Left lobe of liver (tissue), 2 donors: ENCODE data around the gene OSBPL8. TPM values are rescaled to one million over a fixed set of nuclear protein-coding genes. Genes with fewer than 3 reads are reported as not detected.
A peak's percentile ranks its signal among the peaks of the same experiment; 100 is the strongest.
"Not testable (repeated sequence)": the region's sequence is repeated elsewhere in the genome, so short reads cannot be mapped to it uniquely, and the experiment has no call there.

Experiments used
- ATAC-seq: fragments of 200-7000 bp; cut with Tn5 transposase; one replicate; pipeline ENCODE4 v1.9.1; 2020; ENCODE audit warnings: mild to moderate bottlenecking, moderate library complexity
- DNase-seq: peaks from one replicate; pipeline ENCODE4 v3.0.0-alpha.2; 2020; ENCODE audit warnings: low spot score
- total RNA-seq: library from RNA; stranded (reverse); gene quantifications from one replicate; pipeline ENCODE4 v1.2.1, GENCODE V29; 2021
- donor health status: DM: no; HTN: no; CAD: no; lungs with moderate emphysema.
- donor health status: DM: no; HTN: yes; CAD: no.

The OSBPL8 gene
- total RNA-seq, 1 donor from 2014 or later: 23.2 TPM

GRCh38 chr12:76529226-76529918, 30.2 kb downstream of the OSBPL8 start:
- DNase-seq (no peak), ATAC-seq (peak; percentile 97)

DNA sequence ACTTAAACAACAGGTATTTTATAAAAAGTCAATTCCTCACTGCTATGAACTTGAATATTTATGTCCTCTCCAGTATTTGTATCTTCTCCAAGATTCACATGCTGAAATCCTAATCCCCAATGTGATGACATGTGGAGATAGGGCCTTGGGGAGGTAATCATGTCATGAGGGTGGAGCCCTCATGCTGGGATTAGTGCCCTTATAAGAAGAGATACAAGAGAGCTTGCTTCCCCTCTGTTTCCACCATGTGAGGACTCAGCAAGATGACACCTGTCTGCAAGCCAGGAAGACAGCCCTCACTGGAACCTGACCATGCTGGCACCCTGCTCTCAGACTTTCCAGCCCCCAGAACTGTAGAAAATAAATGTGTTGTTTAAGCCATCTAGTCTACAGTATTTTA, 36.2 kb downstream of the OSBPL8 start:
- DNase-seq: no peak
- ATAC-seq: no peak

- DNase-seq: no peak
Observed at GRCh38 chr12:76520348-76520747, 39.2 kb downstream of the OSBPL8 start.

DNA sequence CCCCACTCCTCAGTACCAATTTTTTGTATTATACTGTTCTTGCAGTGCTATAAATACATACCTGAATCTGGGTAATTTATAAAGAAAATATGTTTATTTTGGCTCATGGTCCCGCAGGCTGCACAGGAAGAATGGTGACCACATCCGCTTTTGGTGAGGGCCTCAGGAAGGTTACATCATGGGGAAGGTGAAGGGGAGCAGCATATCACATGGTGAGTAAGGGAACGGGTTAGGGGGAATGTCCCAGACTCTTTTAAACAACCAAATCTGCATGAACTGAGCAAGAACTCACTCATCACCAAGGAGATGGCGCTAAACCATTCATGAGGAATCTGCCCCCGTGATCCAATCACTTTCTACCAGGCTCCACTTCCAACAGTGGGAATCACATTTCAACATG, 40.0 kb downstream of the OSBPL8 start:
- DNase-seq: no peak
- no peak for ATAC-seq

More at GRCh38 chr12:76520348-76520747, 39.2 kb downstream of the OSBPL8 start:
- no peak for ATAC-seq

GRCh38 chr12:76518699-76519098, 40.9 kb downstream of the OSBPL8 start:
- no peak for ATAC-seq
- no peak for DNase-seq

DNA sequence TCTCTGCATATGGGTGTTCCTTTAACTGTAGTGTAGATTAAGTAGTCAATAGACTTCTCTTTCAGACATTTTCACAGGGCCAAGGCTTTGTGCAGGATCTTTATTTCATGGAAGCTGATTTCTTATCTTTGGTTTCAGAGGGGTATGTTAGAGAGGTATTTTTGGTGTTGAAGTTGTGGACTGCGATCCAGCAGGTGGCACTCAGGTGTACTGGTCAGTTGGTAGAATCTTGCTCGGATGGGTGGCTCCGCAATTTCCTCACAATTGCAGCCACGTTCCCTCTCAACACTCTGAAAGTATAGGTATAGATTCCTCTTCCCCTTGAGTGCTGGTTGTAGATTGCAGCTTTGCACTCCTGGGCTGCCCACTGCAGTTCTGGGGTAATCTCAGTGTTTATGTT, 44.3 kb downstream of the OSBPL8 start:
- DNase-seq: no peak
- ATAC-seq: peak; percentile 84

DNA sequence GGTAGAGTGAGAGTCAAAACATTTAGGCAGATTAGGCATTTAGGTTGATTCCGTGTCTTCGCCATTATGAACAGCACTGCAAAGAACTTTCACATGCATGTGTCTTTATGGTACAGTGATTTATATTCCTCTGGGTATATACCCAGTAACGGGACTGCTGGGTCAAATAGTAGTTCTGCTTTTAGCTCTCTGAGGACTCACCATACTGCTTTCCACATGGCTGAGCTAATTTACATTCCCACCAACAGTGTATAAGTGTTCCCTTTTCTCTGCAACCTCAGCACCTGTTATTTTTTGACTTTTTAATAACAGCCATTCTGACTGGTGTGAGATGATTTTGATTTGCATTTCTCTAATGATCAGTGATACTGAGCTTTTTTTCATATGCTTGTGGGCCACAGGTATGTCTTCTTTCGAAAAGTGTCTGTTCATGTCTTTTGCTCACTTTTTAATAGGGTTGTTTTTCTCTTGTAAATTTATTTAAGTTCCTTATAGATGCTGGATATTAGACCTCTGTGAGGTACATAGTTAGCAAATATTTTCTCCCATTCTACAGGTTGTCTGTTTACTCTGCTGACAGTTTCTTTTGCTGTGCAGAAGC, 48.4 kb downstream of the OSBPL8 start:
- DNase-seq, ATAC-seq: not testable (repeated sequence)

DNA sequence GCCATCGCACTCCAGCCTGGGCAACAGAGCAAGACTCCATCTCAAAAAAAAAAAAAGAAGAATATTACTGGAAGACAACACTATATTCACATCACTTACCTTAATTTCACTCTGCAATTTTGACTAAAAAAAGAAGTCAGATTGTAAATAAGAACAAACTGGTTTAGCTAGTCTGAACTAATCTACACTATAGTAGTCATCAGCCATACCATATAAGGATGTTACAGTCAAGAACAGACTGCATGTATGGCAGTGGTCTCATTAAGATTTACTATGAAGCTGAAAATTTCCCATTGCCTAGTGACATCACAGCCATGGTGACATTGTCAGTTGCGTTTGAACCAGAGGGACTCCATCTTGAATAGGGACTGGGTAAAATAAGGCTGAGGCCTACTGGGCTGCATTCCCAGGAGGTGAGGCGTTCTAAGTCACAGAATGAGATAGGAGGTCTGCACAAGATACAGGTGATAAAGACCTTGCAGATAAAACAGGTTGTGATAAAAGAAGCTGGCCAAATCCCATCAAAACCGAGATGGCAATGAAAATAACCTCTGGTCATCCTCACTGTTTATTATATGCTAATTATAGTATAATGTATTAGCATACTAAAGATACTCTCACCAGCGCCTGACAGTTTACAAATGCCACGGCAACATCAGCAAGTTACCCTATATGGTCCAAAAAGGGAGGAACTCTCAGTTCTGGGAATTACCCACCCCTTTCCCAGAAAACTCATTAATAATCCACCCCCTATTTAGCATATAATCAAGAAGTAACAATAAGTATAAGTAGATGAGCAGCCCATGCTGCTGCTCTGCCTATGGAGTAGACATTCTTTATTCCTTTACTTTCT, 51.2 kb downstream of the OSBPL8 start:
- ATAC-seq (no peak), DNase-seq (no peak)

GRCh38 chr12:76506149-76506548, 53.4 kb downstream of the OSBPL8 start:
- ATAC-seq (no peak), DNase-seq (no peak)

- ATAC-seq (peak; percentile 89), DNase-seq (peak; percentile 56)
Observed at GRCh38 chr12:76505050-76505449, 54.5 kb downstream of the OSBPL8 start.

DNA sequence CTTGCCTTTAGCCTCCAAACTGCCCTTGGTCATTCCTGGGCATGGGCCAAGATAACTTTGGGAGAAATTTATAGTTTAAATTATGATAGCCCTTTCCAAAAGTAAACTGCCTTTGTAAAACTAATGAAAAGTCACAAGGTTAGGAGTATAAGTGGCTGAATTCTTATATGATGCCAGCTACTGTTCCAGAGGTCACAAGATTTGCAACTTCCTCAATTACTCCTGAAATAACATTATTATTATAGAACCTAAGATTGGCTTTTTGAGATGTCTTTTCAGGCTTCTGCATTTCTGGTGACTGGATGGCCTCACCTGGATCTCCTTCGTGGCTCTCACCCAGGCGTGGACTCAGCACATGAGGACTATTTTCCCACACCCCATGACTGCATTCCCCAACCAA, 55.0 kb downstream of the OSBPL8 start:
- no peak for DNase-seq
- ATAC-seq: peak; percentile 48

GRCh38 chr12:76503957-76504356, 55.6 kb downstream of the OSBPL8 start:
- DNase-seq: no peak
- no peak for ATAC-seq

DNA sequence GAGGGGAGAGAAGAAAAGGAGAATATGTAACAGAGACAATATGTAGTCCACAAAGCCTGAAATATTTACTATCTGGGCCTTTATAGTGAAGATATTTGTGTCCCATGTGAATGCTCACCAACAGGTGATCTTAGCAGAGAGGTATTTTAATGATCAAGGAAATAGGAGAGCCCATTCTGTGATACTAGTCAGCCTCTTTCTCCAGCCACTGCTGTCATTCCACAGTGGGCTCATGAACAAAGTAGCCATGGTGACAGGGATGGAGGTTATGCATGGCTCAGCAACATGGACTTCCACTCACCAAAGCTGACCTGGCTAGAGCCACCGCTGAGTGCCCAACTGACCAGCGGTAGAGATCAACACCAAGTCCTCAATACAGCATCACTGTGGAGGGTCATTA, 58.2 kb downstream of the OSBPL8 start:
- ATAC-seq (no peak), DNase-seq (no peak)

- not testable (repeated sequence) for ATAC-seq, DNase-seq
Observed at GRCh38 chr12:76499136-76499535, 60.4 kb downstream of the OSBPL8 start.

DNA sequence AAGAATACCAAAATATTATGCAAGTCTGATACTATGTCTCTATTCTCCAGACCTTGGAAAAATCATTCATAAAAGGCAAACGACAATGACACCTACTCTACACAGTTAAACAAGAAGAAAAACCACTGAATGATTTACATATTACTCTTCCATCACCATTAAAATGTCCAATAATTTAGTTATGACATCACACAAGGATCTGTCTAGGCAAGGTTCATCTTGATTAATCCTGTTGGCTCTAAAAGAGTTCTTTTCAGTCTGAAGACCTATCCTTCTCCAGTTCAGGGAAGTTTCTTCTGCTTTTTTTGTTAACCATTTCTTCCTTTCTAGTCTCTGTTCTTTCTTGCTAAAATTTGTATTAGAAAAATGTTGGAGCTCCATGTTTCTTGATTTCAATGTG, 64.0 kb downstream of the OSBPL8 start:
- ATAC-seq (no peak), DNase-seq (no peak)

GRCh38 chr12:76491292-76491691, 68.3 kb downstream of the OSBPL8 start:
- DNase-seq (no peak), ATAC-seq (peak; percentile 76)

- peak; percentile 78 for ATAC-seq
- DNase-seq: no peak
Observed at GRCh38 chr12:76490763-76491162, 68.8 kb downstream of the OSBPL8 start.

- no peak for ATAC-seq
Observed at GRCh38 chr12:76489737-76490136, 69.8 kb downstream of the OSBPL8 start.

GRCh38 chr12:76486011-76486410, 73.6 kb downstream of the OSBPL8 start:
- ATAC-seq: peak; percentile 34

More at GRCh38 chr12:76489737-76490136, 69.8 kb downstream of the OSBPL8 start:
- DNase-seq: no peak

GRCh38 chr12:76480796-76481195, 78.8 kb downstream of the OSBPL8 start:
- no peak for ATAC-seq
- no peak for DNase-seq

More at GRCh38 chr12:76486011-76486410, 73.6 kb downstream of the OSBPL8 start:
- DNase-seq: no peak

GRCh38 chr12:76478045-76478444, 81.5 kb downstream of the OSBPL8 start:
- no peak for ATAC-seq
- no peak for DNase-seq

DNA sequence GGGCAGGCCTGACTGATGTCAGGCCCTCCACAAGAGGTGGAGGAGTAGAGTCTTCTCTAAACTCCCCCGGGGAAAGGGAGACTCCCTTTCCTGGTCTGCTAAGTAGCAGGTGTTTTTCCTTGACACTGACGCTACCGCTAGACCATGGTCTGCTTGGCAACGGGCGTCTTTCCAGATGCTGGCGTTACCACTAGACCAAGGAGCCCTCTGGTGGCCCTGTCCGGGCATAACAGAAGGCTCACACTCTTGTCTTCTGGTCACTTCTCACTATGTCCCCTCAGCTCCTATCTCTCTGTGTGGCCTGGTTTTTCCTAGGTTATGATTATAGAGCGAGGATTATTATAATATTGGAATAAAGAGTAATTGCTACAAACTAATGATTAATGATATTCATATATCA, 86.7 kb downstream of the OSBPL8 start:
- not testable (repeated sequence) for DNase-seq, ATAC-seq
